ENCODE data around the gene LDHD.
A peak's percentile ranks its signal among the peaks of the same experiment; 100 is the strongest.

The LDHD gene

GRCh38 chr16:75075688-75076268 is 40.8 kb downstream of the LDHD start:
- no peak for DNase-seq

DNA sequence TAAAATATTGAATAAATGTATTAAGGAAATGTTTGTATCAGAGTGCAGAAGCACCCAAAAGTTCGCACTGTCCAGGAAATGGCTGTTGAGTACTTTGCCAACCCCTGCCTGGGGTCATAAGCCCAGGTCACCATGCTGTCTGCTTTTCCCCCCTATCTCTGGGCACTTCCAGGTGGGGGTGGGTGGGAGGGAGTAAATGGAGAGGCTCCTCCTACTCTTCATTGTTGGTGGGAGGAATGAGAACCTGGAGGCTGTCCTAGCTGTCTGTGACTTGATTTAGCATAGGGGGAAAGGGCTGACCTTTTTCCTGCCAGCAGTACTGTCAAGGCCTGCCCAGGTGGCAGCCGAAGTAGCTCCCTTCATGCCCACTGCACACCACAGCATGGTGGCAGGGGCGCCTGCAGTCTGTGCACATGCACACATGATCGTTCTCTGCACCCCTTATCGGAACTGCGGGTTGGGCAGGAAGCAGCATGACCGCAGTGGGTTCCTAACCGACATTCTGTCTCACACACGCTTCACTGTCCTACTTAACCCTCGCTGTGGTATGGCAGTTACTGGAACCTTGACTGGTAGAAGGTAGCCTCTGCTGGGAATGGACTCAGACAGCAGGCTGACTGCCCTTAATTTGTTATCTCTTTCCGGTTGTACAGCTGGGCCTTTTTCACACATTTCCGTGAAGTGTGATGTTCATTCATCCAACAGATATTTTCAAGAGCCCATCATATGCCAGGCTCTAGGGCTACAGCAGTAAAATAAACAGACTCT is 41.5 kb downstream of the LDHD start:
- DNase-seq: no peak

- no peak for DNase-seq
These were observed 42.2 kb downstream of the LDHD start for GRCh38 chr16:75074304-75074793.

GRCh38 chr16:75073545-75074303 is 42.9 kb downstream of the LDHD start:
- DNase-seq: no peak

GRCh38 chr16:75072239-75072947 is 44.2 kb downstream of the LDHD start:
- no peak for DNase-seq

GRCh38 chr16:75071621-75072020 is 45.0 kb downstream of the LDHD start:
- no peak for DNase-seq

GRCh38 chr16:75070012-75070841 is 46.4 kb downstream of the LDHD start:
- DNase-seq: no peak

DNA sequence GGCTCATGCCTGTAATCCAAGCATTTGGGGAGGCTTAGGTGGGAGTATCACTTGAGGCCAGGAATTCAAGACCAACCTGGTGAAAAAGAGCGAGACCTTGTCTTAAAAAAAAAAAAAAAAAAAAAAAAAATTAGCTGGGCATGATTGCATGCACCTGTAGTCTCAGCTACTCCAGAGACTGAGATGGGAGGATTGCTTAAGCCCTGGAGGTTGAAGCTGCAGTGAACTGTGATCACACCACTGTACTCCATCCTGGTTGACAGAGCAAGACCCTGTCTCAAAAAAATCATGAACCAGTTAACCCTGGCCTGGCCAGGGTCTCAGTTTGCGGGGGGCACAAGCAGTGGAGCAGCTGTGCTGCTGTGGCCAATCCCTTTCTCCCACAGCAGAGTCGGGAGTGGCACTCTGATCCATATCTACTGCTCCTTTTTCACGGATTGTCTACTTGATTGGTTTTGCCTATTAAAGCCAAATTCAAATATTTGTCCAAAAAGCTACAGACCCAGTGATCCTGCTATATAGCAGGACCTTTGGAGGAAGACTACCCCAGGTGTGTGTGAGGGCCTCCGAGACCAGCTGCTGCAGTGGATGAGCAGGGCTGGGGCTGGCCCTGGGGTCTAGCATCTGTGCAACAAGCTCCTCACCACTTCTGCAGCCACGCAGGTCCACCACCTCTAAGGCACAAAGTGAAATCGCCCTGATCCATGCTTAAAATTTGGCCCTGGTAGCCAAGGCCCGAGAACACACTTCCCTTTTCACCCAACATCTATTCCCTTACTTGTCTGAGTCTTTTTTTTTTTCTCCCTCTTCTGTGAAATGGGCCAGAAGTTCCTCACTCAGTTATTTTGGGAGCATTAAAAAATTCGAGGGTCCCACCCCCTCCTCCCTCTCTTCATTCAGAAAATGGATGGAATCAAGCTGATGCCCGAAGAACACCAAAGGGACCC is 48.2 kb downstream of the LDHD start:
- no peak for DNase-seq

- DNase-seq: no peak
These were observed 49.6 kb downstream of the LDHD start for GRCh38 chr16:75066861-75067447.

- no peak for DNase-seq
These were observed 50.9 kb downstream of the LDHD start for GRCh38 chr16:75065521-75066149.

DNA sequence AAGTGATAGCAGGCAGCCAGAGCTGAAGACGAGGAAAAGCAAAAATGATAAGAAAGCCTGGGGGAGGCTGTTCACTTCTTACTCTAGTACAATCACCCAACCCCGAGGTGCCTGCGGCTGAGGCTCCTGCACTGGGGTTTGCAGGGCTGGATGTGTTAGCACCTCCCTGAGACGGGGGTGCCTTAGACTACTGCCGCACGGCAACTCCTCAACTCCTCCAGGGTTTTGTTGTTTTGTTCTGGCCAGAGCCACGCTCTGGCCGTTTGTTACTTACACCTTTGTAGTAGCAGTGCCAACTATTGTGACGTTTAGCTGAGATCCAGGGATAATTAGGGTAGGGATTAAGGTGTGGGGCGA is 51.5 kb downstream of the LDHD start:
- DNase-seq: no peak

DNA sequence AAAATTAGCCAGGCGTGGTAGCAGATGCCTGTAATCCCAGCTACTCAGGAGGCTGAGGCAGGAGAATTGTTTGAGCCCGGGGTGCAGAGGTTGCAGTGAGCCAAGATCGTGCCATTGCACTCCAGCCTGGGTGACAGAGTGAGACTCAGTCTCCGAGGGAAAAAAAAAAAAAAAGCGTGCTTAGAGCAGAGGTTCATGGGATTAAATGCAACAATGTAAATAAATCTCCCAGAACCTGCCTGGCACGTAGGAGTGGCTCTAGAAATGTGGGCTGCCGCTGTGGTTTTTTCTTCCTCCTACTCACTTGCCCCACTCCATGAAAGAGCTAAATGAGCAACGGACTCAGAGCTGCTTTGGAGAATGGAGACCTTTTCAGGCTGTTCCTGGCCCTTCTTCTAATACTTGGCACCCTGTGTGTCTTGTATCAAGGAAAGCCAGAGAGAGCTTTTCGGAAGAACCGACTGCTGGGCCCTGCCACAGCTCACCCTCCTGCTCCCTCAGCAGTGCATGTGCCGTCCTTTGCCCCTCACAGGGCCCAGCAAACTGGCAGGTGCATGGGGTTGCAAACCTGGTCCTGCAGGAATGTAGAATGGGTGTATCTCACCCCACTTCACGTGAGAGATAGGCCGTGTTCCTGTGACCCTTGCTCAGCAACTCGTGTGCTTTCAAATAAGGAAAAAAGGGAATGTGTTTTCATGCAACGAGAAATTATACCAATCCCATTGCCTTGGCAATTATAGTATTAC is 52.0 kb downstream of the LDHD start:
- peak; percentile 40 for DNase-seq

DNA sequence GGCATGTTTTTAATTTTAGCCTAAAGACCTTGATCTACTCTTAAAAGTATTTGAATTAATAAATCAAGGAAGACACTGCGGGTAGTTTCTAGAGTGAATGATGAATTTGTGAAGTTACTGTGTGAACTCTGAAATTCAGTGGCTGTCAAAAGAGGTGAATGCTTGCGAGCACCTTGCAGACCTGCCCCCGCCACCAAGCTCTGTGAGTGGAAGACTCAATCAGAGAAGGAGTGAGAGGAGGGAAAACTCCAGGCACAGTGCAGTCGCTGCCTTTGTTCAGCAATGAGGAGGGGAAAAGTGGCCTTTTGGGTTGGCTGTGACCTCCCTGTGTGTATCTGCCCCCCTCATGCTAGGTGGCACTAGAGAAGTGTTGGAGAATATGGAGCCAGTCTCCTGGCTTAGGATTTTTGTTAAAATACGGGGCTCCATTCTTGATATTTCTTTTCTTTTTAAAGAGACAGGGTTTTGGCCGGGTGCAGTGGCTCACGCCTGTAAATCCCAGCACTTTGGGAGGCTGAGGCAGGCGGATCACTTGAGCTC is 53.0 kb downstream of the LDHD start:
- no peak for DNase-seq

GRCh38 chr16:75062976-75063346 is 53.6 kb downstream of the LDHD start:
- DNase-seq: no peak

DNA sequence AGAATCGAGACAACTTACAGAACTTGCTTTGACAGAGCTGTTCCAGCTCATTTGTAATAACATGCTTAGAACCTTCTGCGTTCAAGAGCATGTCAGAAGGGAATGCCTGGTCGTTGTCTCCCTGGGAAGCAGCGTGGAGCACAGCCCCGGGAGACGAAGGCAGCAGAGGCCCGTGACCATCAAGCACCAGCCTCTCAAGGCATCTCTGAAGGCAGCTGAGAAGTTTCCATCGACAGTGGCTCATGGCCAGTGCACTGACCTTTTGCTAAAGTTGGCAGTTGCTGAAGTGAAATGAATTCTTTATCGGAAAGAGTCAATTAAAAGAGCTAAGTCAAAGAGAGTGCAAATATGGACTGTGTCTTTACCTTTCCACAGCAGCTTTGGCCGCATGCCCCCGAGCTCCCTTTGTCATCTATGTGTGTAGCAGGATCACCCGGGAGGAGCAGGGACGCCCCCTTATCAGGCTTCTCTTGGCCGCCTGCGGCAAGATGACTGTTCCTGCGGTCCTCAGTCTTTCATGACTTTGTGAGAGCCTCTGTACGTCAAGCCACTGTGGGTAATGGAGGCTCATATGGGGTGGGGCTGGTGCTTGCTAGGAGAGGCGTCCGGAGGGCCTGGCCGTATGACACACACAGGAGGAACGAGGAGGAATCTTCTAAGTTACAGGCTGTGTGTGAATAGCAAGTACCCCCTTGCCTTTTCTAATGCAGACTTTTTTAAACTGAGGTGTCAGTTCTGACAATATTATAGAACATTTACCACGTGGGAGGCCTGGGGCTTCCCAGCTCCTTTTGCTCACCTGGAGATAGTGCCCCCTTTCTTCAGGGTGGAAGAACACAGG is 54.2 kb downstream of the LDHD start:
- DNase-seq: no peak
